PC-3 (cell line): ENCODE data around the gene PEX11A. TPM values are rescaled to one million over a fixed set of nuclear protein-coding genes. Genes with fewer than 3 reads are reported as not detected.

Source experiments
- ATAC-seq: fragments of 200-7000 bp; cut with Tn5 transposase; 2 replicates; pipeline ENCODE4 v1.9.1; 2020; ENCODE audit warnings: mild to moderate bottlenecking, moderate library complexity
- BruUV-seq: library from RNA; stranded (reverse); fragments of 400-500 nt; replicated peaks from 2 replicates; lab custom pipeline; 2021; lab: Mats Ljungman, UMichigan
- CTCF ChIA-PET: fragments of 300-600 bp; sonication (Branson Sonifier 250); formaldehyde crosslinking; loops from one replicate; lab custom pipeline; 2022; ENCODE audit warnings: antibody characterized with exemption; lab: Charles Lee
- POLR2A ChIA-PET: fragments of 300-600 bp; sonication (Branson Sonifier 250); formaldehyde crosslinking; loops from one replicate; lab custom pipeline; 2022; ENCODE audit warnings: antibody characterized with exemption; ENCODE audit not compliant: unreplicated experiment; lab: Charles Lee
- DNase-seq: peaks from one replicate; pipeline ENCODE4 v3.0.0-alpha.2; 2015
- H2AFZ ChIP-seq: fragments of 300-600 bp; sonication (generic); 2 replicates; pipeline ENCODE4 v1.6.0; 2016; ENCODE audit warnings: antibody characterized with exemption, low read length
- H3F3A ChIP-seq: fragments of 300-600 bp; sonication (generic); one replicate; pipeline ENCODE4 v1.6.0; 2017; ENCODE audit warnings: antibody characterized with exemption, low read length, control low read depth, mild to moderate bottlenecking; ENCODE audit not compliant: unreplicated experiment
- H3K27ac ChIP-seq: fragments of 300-600 bp; sonication (generic); 2 replicates; pipeline ENCODE4 v1.5.1; 2016; ENCODE audit warnings: mild to moderate bottlenecking, low read length
- H3K27me3 ChIP-seq: fragments of 300-600 bp; sonication (generic); 2 replicates; pipeline ENCODE4 v1.6.1; 2016; ENCODE audit warnings: low read length, mixed read lengths
- H3K36me3 ChIP-seq: fragments of 300-600 bp; sonication (generic); 2 replicates; pipeline ENCODE4 v1.6.1; 2016; ENCODE audit warnings: low read depth, mixed run types, low read length, mixed read lengths
- H3K4me1 ChIP-seq: fragments of 300-600 bp; sonication (generic); 2 replicates; pipeline ENCODE4 v1.5.1; 2016; ENCODE audit warnings: low read length; ENCODE audit not compliant: insufficient read depth
- H3K4me2 ChIP-seq: fragments of 300-600 bp; sonication (generic); 2 replicates; pipeline ENCODE4 v1.6.0; 2016; ENCODE audit warnings: low read length
- H3K4me3 ChIP-seq: fragments of 300-600 bp; sonication (generic); 2 replicates; pipeline ENCODE4 v1.5.1; 2016; ENCODE audit warnings: mild to moderate bottlenecking, low read length, mixed read lengths
- H3K79me2 ChIP-seq: fragments of 300-600 bp; sonication (generic); 2 replicates; pipeline ENCODE4 v1.6.1; 2017; ENCODE audit warnings: low read length, mixed read lengths
- H3K9ac ChIP-seq: fragments of 300-600 bp; sonication (generic); 2 replicates; pipeline ENCODE4 v1.6.0; 2016; ENCODE audit warnings: mild to moderate bottlenecking, low read length
- H3K9me2 ChIP-seq: fragments of 300-600 bp; sonication (generic); replicated peaks from 2 replicates; pipeline ENCODE4 v1.6.1; 2016; ENCODE audit warnings: mixed run types, low read length, mixed read lengths
- H3K9me3 ChIP-seq: fragments of 300-600 bp; sonication (generic); 2 replicates; pipeline ENCODE4 v1.6.1; 2016; ENCODE audit warnings: low read length, mixed read lengths
- H4K20me1 ChIP-seq: fragments of 300-600 bp; sonication (generic); 2 replicates; pipeline ENCODE4 v1.6.1; 2016; ENCODE audit warnings: low read length, mixed read lengths
- CTCF ChIP-seq: fragments of 300-600 bp; sonication (generic); conservative IDR thresholded peaks from 2 replicates; pipeline ENCODE4 v1.5.1; 2017; ENCODE audit warnings: antibody characterized with exemption, low read depth, mild to moderate bottlenecking, low read length
- EZH2 ChIP-seq: fragments of 300-600 bp; sonication (generic); IDR thresholded peaks from one replicate; pipeline ENCODE4 v1.6.1; 2017; ENCODE audit warnings: antibody characterized with exemption, mild to moderate bottlenecking, low read length; ENCODE audit not compliant: unreplicated experiment
- EZH2phosphoT487 ChIP-seq: fragments of 300-600 bp; sonication (generic); IDR thresholded peaks from 2 replicates; pipeline ENCODE4 v1.6.1; 2018; ENCODE audit warnings: mild to moderate bottlenecking, antibody characterized with exemption, low read length, borderline replicate concordance
- intact Hi-C: fragments of 100-400 bp; cut with micrococcal nuclease; formaldehyde crosslinking; loops from 2 replicates; pipeline ENCODE4 v1.9.0; 2023
- total RNA-seq: library from RNA; depleted of rRNA; stranded (reverse); fragments of >200 nt; gene quantifications from 2 replicates; pipeline ENCODE4 v1.2.3, GENCODE V29; 2014

PEX11A gene
- total RNA-seq, 1 experiment from 2014 or later: 9.7 TPM

- H3K4me3 ChIP-seq: peak overlapping the region; percentile 95; the same call in 1 of the 2 replicates
- POLR2A ChIA-PET: no interaction called here
- TF ChIP-seq CTCF: no peak
- TF ChIP-seq EZH2phosphoT487: no peak
- no peak for TF ChIP-seq EZH2
- no peaks in the 10 kb centered on the region for H3K9me2 ChIP-seq
- no peak overlapping the region for H2AFZ ChIP-seq
- H4K20me1 ChIP-seq: no peaks in the 10 kb centered on the region
- no peaks in the 10 kb centered on the region for H3K27me3 ChIP-seq
- H3K27ac ChIP-seq: no peak overlapping the region
- H3K9me3 ChIP-seq: no peaks in the 10 kb centered on the region
- peaks cover 5% of the 10 kb centered on the region; the same call in 1 of the 2 replicates for H3K36me3 ChIP-seq
- ATAC-seq (no peak), DNase-seq (no peak)
- no TSS peak for BruUV-seq
- intact Hi-C loops: no loop called here
- peak overlapping the region; percentile 98; the same call in 1 of the 2 replicates for H3K4me2 ChIP-seq
- no peak overlapping the region for H3K9ac ChIP-seq
- H3K79me2 ChIP-seq: peaks cover 39% of the 10 kb centered on the region
- peaks cover 20% of the 10 kb centered on the region; the same call in 1 of the 2 replicates for H3K4me1 ChIP-seq
- CTCF ChIA-PET: no interaction called here
- no peaks in the 10 kb centered on the region for H3F3A ChIP-seq
Observed at GRCh38 chr15:89653578-89653977, 37.0 kb downstream of the PEX11A start.

- DNase-seq (no peak), ATAC-seq (no peak)
- intact Hi-C loops: no loop called here
- no peaks in the 10 kb centered on the region for H3F3A ChIP-seq
- H3K36me3 ChIP-seq: peaks cover 5% of the 10 kb centered on the region; the same call in 1 of the 2 replicates
- H3K9me2 ChIP-seq: no peaks in the 10 kb centered on the region
- CTCF ChIA-PET: no interaction called here
- no peak overlapping the region for H3K9ac ChIP-seq
- H3K9me3 ChIP-seq: no peaks in the 10 kb centered on the region
- POLR2A ChIA-PET: no interaction called here
- H3K4me2 ChIP-seq: no peak overlapping the region
- no TSS peak for BruUV-seq
- no peak overlapping the region for H3K4me3 ChIP-seq
- H3K27ac ChIP-seq: no peak overlapping the region
- peaks cover 39% of the 10 kb centered on the region for H3K79me2 ChIP-seq
- no peaks in the 10 kb centered on the region for H3K27me3 ChIP-seq
- TF ChIP-seq EZH2: no peak
- no peak for TF ChIP-seq EZH2phosphoT487
- 0 out of 2 replicates have a peak, but pooled peaks have one; percentile 19 for TF ChIP-seq CTCF
- peaks cover 20% of the 10 kb centered on the region; the same call in 1 of the 2 replicates for H3K4me1 ChIP-seq
- H2AFZ ChIP-seq: no peak overlapping the region
- no peaks in the 10 kb centered on the region for H4K20me1 ChIP-seq
Observed at GRCh38 chr15:89652666-89653065, 37.9 kb downstream of the PEX11A start.

- H4K20me1 ChIP-seq: no peaks in the 10 kb centered on the region
- peaks cover 39% of the 10 kb centered on the region for H3K79me2 ChIP-seq
- no peak overlapping the region for H3K27ac ChIP-seq
- H3K36me3 ChIP-seq: peaks cover 5% of the 10 kb centered on the region; the same call in 1 of the 2 replicates
- H3K4me3 ChIP-seq: no peak overlapping the region
- intact Hi-C loops: no loop called here
- BruUV-seq: no TSS peak
- no peaks in the 10 kb centered on the region for H3K9me2 ChIP-seq
- H3F3A ChIP-seq: no peaks in the 10 kb centered on the region
- H3K4me2 ChIP-seq: no peak overlapping the region
- H3K9me3 ChIP-seq: no peaks in the 10 kb centered on the region
- DNase-seq (no peak), ATAC-seq (no peak)
- H2AFZ ChIP-seq: no peak overlapping the region
- TF ChIP-seq EZH2phosphoT487: no peak
- TF ChIP-seq CTCF: no peak
- no peak for TF ChIP-seq EZH2
- H3K27me3 ChIP-seq: no peaks in the 10 kb centered on the region
- ChIA-PET CTCF (no interaction called here), POLR2A (no interaction called here)
- H3K9ac ChIP-seq: no peak overlapping the region
- H3K4me1 ChIP-seq: peaks cover 20% of the 10 kb centered on the region; the same call in 1 of the 2 replicates
Observed at GRCh38 chr15:89652131-89652530, 38.4 kb downstream of the PEX11A start.
